ENCODE measurements around the gene MRPS35.

GRCh38 chr12:27682534-27682933 is 28.1 kb upstream of the MRPS35 start:
- TF ChIP-seq POLR2A (IDR thresholded peaks at IDR 0.05; ENCODE audit: low read depth) = no peak
- TF ChIP-seq POLR2AphosphoS5 (IDR thresholded peaks at IDR 0.05) = no peak
- TF ChIP-seq CTCF (IDR thresholded peaks at IDR 0.05) = no peak
